SK-N-SH (cell line): ENCODE measurements around the gene AGO4.

Experiments used
- CTCF ChIP-seq: fragments of 200-600 bp; sonication (generic); IDR thresholded peaks from 2 replicates; pipeline ENCODE4 v1.6.1; 2017; ENCODE audit warnings: antibody characterized with exemption, mild to moderate bottlenecking, moderate library complexity
- GABPA ChIP-seq: IDR thresholded peaks from 2 replicates; pipeline ENCODE4 v1.4.0; 2012; ENCODE audit warnings: low read depth, mild to moderate bottlenecking

GRCh38 chr1:35901235-35901634, 93.4 kb downstream of the AGO4 start:
- TF ChIP-seq CTCF (no peak), GABPA (no peak)
